Activated CD4-positive, alpha-beta T cell treated with anti-CD3 and anti-CD28 coated beads, Interleukin-2, amount 50 U/mL, for 4 hours (primary cell): Measurements from ENCODE around the gene FAM47C.
"Not testable (repeated sequence)": the region's sequence is repeated elsewhere in the genome, so short reads cannot be mapped to it uniquely, and the experiment has no call there.

ENCODE experiments used
- DNase-seq, 2 experiments: peaks; one replicate each; pipeline ENCODE4 v3.0.0-alpha.2; 2020

FAM47C gene

GRCh38 chrX:37008182-37008581 lies at the start of gene FAM47C:
TSS of gene FAM47C (plus strand) at chrX:37008366. CDS start at chrX:37008411, 45 bp downstream.
- not testable (repeated sequence) for DNase-seq

- DNase-seq: no peak
Observed at GRCh38 chrX:36961590-36961989, 46.6 kb upstream of the FAM47C start.

DNA sequence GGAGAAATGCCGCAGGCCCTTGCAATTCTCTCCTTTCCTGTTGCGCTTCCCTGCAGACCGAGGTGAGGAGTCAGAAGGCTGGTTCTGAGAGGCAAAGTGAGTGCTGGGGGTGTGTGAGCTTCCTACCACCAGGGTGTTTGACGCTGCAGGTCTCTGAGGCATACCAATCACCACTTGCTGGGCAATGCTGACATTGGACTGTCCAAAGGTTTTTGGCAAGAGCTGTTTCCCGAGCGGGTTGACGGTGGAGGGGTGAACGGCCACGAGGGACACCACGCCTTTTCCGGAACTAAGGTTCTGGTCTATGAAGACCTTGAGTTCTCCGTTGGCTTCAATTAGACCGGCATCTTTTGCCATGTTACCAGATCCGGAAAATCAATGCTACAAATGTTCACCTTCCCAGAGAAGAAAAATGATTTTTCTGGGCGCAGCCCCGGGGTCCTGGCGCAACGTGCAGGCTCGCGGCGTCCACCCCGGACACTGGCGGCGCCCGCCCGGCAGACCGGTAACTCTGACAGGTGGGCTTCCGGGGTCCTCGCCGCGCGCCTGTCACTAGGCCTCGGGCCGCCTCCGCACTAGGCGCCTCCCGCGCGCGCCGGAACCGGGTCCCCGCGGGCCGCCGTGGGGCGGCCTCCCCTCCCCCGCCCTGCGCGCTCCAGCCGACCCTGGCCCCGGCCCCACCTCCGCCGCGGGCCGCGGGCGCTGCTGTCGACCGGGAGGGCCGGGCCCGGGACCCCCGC lies 44.9 kb upstream of the FAM47C start:
- DNase-seq: no peak

DNA sequence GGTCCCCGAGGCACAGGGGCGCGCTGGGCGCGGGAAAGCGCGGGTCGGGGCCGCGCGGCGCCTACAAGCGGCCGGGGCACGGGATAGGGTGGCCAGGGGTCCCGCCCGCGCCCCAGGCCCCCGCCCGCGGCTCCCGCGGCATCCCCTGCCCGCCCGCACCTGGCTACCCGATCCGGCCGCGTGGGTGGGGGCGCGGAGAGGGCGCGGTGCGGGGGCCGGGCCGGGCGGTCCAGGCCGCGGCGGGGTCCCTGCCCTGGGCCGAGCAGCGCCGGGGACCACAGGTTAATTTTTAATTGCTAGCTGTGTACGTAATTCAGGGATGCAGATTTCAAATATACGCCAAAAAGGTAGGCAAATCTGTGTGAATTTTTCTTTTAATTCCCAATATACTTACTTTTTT lies 44.3 kb upstream of the FAM47C start:
- DNase-seq: no peak

GRCh38 chrX:36973575-36973974 lies 34.6 kb upstream of the FAM47C start:
- DNase-seq: no peak

DNA sequence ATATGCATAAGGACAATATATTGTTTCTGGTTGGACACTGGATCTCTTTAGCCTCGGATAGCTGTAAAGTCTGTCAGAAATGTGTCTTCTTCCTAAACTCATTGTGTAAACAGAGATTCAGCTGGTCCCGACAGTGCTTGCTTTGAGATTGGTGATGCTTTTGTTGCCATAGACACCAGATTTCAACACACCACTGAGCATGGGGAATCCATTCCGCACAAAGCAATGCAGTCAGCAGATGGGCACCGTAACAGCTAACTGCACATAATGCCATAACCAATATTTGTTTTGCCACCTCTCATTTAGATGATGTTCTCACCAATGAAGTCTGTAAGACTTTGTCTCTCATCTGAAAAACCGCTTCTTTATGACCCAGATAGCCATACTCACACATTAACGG lies 33.3 kb upstream of the FAM47C start:
- no peak for DNase-seq

DNA sequence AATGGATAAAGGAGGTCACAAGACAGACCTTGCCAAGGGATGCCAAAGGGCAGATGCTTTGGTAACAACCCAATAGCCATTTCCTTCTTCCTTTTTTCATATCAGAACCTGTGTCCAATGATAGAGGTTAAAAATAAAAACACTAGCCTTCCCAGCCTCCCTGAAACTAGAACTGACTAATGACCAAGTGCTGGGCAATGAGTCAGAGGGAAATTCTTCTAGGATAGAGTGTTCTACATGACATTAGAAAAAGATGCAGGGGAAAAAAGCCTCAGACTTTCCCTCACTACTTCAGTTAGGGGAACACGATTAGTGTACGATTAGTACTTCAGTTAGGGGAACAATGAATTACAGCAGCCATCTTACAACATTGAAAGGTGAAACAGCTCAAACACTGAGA lies 29.3 kb upstream of the FAM47C start:
- DNase-seq: no peak

DNA sequence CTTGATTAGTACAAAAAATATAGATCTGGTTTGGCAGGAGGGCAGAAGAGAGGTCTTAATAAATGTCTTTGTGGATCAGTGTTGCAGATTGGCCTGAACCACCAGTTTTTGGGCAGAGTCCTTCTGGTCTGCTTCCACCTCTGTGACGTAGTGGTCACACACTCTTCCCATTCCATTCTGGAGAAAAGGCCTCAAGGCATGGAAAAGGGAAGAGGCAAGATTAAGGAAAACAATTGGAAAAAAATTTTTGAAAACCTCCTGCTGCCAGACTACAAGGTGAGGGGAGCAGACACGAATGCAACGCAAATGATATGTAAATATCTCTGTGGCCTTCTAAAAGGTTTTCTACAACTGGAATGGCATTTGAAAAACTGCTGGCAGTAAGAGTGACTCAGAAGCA lies 24.3 kb upstream of the FAM47C start:
- DNase-seq: no peak

- not testable (repeated sequence) for DNase-seq
Observed at GRCh38 chrX:36985416-36986209, 22.6 kb upstream of the FAM47C start.

DNA sequence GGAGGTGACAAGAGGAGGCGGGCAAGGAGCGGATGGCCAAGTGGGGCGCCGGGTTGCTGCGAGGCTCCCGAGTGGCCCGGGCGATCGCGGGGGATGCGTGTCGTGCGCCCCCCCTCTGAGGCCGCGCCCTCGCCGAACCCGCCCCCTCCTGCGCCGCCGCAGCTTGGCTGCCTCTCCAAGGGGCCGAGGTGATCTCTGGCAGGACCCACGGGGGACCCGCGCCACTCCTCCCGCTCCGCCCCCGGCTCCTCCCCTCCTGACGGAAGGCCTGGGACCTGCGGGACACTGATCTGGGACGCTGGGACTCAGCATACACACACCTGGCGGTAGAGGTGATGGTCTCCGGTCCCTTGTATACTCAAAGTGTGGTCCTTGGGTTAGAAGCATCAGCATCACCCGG lies 21.9 kb upstream of the FAM47C start:
- DNase-seq: no peak

- DNase-seq: not testable (repeated sequence)
Observed at GRCh38 chrX:36987212-36987611, 21.0 kb upstream of the FAM47C start.

- DNase-seq: no peak
Observed at GRCh38 chrX:37000140-37000539, 8.0 kb upstream of the FAM47C start.

DNA sequence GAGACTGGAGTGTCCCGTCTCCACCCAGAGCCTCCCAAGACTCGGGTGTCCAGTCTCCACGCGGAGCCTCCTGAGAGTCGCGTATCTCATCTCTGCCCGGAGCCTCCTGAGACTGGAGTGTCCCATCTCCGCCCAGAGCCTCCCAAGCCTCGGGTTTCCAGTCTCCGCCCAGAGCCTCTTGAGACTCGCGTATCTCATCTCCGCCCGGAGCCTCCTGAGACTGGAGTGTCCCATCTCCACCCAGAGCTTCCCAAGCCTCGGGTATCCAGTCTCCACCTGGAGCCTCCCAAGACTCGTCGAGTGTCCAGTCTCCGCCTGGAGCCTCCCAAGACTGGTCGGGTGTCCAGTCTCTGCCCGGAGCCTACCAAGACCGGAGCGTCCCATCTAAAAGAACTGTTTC lies 2.3 kb downstream of the FAM47C start:
- no peak for DNase-seq

- DNase-seq: not testable (repeated sequence)
Observed at GRCh38 chrX:37034260-37034659, 26.1 kb downstream of the FAM47C start.

- not testable (repeated sequence) for DNase-seq
Observed at GRCh38 chrX:37036674-37037220, 28.6 kb downstream of the FAM47C start.

DNA sequence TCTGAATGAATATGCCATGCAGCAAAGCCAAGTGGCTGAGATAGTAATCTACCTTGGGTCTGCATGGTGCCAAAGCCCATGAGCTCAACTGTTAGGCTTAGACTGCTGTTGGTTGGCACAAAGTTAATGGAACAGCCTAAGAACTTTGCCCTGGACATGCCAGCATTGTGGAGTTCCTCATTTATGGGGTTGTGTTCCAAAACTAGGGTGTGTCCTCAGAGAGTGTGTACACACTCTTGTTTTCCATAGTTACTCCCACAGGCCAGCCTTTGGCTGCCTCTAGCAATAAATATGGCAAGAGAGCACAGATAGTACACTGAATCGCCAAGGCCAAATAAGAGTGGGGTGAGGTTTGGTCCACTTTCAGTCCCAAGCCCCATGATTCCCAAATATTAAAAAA lies 30.6 kb downstream of the FAM47C start:
- not testable (repeated sequence) for DNase-seq

- not testable (repeated sequence) for DNase-seq
Observed at GRCh38 chrX:37042956-37043885, 35.1 kb downstream of the FAM47C start.

GRCh38 chrX:37047776-37048175 lies 39.6 kb downstream of the FAM47C start:
- no peak for DNase-seq

DNA sequence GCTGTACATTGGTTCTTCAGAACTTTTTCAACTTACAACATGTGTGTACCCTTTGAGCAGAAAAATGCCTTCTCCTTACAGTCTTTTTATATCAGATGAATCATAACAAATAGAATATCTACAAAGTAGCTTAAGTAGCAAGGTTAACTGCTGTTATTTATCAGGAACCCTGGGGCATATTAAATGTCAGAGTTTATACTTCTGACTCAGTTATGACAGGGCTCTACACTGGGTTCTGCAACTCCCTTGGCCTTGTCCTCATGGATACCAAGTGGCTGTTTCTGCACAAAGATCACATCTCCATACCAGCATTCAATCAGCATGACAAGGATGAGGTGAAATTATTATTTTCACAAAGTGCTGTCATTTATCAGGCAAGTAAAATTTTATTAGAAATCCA lies 49.4 kb downstream of the FAM47C start:
- DNase-seq: not testable (repeated sequence)

DNA sequence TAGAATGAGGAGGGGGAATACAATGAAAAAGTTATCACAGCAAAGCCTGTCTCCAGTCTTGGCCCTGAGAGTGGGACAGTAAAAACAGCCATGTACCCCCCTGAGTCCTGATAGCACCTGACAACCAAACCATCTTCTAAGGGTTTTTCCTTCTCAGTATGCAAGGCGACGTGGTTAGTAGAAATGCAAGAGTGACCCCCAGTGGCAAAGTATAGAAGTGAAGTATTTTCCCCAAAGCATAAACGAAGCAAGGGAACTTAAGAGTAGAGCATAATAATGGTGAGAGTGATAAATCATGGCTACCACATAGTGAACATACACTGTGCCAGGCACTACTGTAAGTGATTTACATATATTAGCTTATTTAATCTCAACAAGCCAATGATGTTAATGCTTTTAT lies 52.8 kb downstream of the FAM47C start:
- DNase-seq: no peak
